Activated CD8-positive, alpha-beta memory T cell treated with anti-CD3 and anti-CD28 coated beads, Interleukin-2, amount 50 U/mL, for 1 hour (primary cell): ENCODE data around the gene CLDN15.

Experiments used
- DNase-seq: peaks from one replicate; pipeline ENCODE4 v3.0.0-alpha.2; 2020; ENCODE audit errors: extremely low read depth

Gene CLDN15

DNA sequence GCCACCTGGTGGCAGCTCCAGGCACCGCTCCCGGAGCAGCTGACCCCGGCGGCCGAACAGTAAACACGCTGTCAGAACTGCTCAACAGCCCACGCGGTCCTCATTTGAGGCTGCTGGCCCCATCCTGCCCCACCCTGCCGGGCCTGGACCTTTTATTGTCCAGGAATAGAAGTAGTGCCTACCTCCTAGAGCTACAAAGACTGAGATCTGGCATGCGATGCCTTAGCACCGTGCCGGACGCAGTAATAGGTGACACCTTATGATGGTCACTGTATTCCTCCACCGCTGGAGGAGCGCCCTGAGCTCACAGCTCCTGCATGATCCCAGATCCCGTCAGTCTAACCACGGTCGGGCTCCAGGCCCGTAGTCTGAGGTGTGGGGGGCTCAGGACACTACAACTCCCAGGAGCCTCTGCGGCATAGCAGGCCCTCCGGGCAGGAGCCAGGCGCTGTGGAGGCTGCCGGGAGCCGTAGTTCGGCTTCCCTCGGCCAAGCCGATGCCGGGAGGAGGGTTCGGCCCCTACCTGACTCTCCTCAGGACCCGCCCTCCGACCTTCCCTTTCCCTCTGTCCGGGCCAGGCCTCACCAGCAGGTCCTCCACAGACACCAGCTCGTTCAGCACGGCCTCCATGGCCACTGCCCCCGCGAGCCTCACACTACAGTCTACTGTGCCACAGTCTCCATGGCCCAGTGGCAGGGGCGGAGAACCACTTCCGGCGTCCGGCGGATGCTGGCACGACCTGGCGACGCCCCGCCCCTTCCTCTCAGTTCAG is 7.0 kb upstream of the CLDN15 start, which contains the start of gene FIS1:
TSS of gene FIS1 (minus strand) at position 707 of the 772 bp plus-strand sequence. CDS start at position 630, 77 bp downstream.
- peak; percentile 76 for DNase-seq

DNA sequence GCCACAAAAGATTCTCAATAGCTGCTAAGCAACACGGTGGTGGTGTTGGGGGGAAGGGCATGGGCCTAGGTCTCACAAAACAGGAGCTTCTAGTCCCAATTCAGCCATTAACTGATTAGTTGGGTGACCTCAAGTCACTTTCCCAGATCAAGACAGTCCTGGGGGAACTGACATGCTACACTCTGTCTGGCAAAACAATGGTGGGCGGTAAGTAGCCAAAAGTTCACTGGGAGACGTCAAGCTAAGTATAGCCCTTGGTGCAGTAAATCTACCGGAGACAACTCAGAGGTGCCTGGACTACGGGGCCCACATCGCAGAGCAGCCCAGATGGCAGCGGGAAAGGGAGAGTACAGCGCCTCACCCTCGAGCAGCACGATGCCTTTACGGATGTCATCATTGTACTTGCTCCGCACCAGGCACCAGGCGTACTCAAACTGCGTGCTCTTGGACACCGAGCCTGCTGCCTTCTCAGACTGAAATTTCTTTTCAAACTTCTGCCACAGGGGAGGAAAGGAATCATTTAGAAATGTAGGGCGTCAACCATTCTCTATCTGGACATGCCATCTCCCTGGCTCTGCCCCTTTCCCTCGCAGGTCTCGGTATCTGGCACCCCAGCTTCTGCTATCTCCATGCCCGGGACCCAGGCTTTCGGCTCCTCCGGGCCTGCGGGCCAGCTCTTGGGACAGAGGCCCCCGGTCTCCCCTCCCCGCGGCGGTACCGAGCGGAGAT is 6.2 kb upstream of the CLDN15 start:
- DNase-seq = no peak

DNA sequence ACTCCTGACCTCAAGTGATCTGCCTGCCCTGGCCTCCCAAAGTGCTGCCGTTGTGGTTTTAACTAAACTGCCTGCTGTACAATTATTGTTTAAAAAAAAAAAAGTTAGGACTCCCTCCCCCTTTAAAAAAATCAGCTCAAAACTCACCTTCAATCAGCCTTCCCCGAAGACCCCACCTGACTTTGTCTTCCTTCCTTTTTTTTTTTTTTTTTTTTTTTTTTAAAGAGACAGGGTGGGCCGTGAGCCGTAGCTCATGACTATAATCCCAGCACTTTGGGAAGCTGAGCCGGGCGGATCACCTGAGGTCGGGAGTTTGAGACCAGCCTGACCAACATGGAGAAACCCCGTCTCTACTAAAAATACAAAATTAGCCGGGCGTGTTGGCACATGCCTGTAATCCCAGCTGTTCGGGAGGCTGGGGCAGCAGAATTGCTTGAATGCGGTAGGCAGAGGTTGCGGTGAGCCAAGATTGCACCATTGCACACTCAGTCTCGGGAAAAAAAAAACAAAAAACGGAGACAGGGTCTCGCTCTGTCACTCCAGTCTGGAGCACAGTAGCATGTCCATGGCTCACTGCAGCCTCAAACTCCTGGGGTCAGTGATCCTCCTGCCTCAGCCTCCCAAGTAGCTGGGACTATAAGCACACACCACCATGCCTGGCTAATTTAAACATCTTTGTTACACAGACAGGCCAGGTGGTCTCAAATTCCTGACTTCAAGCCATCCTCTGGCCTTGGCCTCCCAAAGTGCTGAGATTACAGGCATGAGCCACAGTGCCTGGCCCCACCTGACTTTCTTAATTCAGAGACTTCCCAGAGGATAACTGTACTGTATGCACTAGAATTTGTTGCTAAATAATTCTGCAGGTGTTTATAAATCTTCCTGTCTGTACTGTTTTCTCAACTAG is 4.1 kb upstream of the CLDN15 start:
- DNase-seq = no peak

DNA sequence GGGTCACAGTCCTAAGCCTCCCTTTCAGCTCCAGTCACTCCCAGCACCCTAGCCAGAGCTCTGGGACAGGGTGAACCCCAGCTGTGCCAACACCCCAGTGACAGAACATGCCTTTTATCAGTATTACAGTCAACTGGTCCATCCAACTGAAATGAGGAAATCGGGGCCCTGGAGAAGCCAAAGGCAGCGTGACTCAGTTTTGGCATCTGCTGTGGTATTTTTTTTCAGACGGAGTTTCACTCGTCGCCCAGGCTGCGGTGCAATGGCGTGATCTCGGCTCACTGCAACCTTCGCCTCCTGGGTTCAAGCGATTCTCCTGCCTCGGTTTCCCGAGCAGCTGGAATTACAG is 3.4 kb upstream of the CLDN15 start:
- DNase-seq = no peak

DNA sequence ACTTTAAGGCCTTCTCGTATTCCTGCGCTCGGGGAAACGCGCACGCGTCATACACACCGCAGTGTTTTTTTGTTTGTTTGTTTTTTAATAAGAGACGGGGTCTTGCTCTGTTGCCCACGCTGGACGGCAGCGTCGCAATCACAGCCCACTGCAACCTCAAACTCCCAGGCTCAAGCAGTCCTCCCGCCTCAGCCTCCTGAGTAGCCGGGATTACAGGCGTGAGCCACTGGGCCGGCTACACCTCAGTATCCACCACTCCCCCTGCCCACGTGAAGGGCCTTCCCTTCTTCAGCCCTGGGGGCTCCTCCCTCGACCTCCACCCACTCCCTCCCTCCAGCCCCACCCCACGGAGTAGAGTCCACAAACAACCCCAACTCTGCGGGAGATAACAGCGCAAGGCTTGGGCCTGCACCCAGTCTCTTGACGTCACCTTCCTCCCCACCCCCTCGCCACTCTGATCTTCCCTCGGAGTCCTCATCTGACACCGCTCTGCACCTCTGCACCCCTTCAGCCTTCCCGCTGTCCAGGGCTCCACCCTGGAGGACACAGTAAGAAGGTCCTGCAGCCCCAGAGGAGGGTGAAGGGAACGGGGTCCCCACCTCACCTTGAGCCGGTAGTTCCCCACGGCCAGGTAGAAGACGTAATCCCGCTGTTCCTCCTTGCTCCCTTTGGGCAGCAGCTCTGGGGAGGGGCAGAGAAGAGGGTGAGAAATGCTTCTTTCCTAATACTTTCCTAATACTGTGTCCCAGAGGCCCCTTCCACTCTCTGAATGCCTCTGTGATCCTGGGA is 2.8 kb upstream of the CLDN15 start:
- DNase-seq = no peak

DNA sequence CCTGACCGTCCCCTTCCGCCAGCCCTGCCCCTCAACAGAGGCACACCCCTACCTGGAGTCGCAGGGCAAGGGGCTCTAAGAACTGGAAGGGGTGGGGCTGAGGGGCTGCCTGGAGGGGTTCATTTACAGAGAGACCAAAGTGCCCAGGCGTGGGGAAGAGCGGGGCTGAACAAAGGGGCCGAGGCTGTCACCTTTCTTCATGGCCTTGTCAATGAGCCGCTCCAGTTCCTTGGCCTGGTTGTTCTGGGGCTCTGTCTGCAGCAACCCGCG is 2.3 kb upstream of the CLDN15 start:
- no peak for DNase-seq

DNA sequence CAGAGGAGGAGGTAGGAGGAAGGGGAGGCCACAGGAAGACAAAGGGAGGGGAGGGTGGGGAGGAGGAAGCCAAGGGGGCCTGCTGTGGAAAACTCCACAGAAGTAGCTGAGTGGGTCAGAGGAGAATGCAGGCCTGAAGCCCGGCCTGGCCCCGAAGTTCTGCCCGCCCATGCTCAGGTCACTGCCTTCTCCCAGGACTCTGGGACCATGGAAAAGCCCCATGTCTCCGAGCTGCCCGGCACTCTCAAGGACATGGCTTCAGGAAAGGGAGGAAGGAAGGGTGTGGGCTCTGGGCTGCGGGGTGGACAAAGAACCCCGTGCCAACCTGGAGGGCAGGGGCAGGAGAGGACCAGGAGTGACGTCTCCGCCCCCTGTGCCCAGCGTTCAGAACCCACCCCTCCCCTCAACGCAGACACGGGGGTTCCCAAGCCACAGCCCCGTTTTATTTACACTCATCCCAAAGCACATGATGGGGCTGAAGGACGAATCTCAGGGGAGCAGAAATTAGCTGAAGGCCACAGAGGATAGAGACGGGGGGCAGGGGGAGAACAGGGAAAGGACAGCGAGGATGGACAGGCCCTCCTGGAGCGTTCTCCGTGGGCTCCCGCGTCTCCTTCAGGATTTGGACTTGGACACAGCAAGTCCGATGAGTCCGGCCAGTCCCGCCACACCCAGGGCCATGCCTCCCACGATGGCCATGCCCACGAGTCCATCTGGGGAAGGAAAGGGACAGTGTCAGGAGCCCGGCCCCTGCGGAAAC is 1.8 kb upstream of the CLDN15 start:
- no peak for DNase-seq

DNA sequence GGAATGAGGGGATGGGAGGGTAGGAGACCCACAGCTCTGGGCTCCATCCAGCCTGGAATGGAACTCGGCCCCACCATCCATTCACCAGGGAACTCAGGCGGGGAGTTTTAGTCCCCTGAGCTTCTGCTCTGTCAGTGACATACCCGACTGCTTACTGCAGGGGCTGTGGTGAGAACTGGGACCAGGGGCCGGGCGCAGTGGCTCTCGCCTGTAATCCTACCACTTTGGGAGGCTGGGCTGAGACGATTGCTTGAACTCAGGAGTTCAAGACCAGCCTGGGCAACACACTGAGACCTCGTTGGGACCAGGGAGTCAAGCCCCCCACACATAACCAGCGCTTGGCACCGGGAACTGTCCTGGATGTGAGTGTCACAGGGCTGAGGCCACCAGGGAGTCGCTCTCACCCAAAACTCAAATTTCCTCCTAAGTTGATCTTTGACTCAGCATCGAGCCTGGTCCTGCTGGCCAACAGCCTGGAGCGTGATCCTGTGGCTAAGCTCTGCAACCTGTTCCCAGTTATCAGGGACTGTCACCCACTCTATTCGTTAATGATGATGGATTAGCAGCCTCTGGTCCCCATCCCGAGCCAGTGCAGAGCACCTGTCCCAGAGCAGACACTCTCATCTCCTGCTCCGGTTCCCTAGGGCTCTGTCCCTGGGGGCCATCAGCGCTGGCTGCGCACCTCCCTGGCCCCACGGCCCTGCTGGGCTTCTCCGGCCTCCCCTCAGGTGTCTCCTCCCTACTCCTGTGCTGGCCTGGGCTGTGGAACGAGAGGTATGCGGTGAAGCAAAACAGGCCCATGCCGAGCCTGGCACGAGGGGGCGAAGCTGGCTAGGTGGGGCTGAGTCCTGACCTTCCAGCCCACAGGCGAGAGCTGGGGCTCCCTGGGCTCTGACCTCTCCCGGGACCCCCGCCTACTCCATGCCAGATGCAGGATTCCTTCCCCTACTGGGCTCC is 902 bp upstream of the CLDN15 start:
- DNase-seq = no peak

DNA sequence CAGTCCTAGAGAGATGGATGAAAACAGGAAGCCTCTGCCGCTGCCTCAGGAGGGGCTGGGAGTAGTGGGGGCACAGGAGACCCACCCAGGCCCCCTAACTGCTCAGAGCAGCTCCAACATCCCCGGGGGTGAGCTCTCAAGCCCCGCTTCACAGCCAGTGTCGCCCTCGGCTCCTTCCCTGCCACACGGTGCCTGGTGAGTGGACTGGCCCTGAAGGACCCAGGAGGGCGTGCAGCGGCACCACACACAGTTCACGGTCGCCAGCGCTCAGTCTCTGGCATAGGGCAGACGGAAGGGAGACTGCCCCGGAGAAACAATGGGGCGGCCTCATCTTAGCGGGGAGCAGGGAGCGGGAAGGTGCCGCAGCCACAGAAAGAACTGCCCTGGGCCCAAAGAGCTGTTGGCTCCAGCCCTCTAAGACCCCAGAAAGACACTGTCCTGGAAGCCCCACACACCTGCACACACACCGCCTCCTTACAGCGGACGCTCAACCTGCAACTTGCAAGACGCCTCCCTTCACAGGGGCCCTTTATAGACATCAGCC is 1.2 kb downstream of the CLDN15 start:
- DNase-seq = no peak

DNA sequence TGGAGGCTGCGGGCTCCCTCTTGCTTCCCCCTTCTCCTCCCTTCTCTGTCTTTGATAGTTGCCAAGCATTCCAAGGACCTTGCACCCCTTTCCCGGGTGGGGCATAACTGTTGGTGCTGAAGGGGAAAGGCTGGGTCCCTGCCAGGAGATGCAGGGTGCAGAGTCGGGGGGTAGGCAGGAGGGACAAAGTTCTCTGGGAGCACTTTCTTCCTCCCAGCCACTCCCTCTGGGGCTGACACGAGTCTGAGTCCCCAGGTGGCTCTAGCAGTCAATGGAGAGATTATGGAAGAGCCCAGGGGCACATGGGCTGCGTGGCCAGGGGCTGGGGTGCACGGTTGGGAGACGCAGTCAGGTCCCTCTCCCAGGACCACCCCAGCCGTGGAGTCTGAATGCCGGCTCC is 2.1 kb downstream of the CLDN15 start:
- DNase-seq = no peak

DNA sequence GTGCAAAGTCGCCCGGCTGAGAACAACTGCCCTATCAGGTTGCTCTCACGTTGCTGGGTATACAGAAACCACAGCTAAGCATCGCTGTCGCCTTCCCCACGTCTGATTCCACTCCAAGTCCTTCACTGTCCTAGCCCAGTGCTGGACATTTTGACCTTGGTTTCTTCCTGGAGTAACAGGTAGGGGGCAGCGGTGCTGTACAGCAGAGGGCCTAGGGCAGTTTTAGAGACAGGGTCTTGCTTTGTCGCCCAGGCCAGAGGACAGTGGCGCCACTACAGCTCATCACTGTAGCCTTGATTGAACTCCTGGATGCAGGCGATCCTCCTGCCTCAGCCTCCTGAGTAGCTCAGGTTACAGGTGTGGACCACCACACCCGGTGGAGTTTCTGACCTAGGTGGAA is 2.6 kb downstream of the CLDN15 start:
- no peak for DNase-seq

DNA sequence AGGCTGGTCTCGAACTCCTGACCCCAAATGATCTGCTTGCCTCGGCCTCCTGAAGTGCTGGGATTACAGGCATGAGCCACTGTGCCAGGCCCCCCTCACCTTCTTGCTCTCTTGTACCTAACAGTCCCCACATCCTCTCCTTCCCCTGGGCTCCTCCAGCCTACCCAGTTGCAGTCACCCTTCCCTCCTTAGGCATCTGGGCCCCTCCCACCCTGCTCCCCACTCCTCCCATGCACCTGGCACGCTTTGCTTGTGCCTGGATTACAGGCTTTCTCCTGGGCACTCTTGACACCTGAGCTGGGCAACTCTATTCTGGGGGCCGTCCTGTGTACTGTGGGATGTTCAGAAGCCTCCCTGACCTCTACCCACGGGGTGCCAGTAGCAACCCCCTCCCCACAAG is 3.0 kb downstream of the CLDN15 start:
- no peak for DNase-seq

DNA sequence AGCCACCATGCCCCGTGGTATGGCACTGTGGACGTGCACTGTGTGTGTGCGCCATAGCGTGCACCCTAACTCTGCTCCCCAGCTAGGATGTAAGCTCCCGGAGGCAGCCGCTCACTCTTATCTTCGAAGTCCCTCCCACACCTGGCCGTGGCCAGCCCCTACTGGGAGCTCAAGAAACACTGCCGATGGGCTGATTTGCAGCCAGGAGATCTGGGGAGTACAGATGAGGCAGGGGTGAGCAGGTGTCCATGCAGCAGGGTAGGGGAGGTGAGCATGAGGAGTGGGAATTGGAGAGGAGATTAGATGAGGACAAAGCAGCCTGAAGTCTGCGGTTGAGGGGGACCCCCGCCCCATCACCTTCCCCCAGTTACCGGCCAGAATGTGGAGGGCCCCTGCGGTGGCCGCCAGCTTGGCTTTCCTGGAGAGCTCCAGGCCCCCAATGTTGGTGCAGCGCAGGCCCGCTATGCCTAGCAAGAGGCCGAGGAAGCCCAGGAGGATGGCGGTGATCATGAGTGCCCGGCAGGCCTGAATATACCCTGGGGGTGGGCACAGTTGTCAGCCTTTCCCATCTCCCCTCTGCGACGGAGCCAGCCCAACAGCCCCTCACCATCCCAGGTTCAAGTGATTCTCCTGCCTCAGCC is 3.6 kb downstream of the CLDN15 start:
- no peak for DNase-seq

DNA sequence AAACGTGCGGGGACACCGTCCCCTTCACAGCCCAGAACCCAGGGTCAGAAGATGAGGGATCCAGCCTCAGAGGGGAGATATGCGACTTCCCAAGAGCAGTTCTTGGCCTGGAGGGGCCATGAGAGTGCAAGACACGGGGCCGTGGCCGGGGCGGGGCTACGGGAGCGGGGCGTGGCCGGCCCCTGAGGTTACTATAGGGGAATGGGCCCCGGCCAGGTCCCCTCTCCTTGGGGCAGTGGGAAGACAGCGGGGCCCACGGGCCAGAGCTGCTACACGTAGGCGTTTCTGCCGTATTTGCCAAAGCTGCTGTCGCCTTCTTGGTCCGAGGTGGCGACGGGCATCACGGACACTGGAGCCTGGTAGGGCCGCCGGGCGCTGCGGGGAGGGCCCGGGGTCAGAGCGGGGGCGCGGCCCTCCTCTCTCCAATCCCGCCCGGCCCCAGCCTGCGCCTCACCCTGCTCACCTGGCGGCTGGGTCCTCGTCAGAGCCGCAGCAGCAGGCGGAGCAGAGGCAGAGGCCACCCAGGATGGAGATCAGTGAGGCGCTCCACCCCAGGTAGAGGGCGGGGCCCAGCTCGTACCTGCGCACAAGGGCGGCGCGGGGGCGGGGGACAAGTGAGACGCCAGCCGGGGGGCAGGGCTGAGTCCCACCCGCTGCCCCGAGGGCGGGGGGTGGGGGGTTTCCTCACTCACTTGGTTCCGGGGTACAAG is 5.3 kb downstream of the CLDN15 start:
- no peak for DNase-seq

DNA sequence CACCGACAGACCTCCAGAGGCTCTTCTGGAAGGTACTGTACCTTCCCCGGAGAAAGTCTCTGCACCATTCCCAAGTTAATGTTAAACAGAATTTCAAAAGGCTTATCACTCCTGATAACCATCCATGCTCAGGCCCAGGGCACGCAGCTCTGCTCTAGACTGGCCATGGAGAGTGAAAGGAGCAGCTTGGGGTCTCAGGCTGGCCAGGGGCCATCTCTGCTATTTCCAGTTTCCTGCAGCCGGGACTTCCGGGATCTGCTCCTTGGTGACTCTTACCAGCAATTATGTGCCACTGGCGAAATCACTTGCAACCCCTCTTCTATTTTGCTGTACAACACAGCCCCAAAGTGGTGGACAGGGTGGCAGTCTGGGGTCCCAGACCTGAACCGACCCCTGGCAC is 6.0 kb downstream of the CLDN15 start:
- no peak for DNase-seq

DNA sequence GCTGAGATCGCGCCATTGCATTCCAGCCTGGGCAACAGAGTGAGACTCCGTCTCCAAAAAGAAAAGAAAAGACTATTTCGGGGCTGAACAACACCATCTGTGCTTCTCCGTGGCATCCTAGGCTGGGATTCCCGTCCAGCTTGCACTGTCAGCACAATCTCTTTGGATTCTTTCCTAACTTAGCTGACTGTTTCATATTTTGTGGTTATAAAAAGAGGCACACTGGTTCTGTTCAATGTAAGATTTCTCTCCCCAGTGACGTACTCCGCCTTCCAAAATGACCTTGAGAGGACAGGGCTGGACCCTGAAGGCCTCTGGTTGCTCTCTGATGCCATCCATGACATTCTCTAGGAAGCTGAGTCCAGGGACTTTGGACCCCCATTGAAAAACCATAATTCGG is 10.9 kb downstream of the CLDN15 start:
- no peak for DNase-seq

DNA sequence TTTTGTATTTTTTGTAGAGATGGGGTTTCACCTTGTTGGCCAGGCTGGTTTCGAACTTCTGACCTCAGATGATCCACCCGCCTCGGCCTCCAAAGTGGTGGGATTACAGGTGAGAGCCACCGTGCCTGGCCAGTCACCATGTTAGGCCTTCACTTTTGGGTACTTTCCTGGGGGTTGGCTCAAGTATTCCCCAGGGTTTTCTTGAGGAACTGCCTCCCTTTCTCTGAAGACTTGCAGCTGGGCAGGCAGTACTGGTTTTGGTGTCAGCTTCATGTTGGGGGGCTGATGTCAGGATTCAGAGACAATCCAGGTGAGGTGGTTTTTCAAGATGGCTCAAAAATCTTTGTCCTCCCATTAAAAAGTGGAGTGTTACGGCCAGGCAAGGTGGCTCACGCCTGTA is 12.0 kb downstream of the CLDN15 start:
- DNase-seq = no peak

DNA sequence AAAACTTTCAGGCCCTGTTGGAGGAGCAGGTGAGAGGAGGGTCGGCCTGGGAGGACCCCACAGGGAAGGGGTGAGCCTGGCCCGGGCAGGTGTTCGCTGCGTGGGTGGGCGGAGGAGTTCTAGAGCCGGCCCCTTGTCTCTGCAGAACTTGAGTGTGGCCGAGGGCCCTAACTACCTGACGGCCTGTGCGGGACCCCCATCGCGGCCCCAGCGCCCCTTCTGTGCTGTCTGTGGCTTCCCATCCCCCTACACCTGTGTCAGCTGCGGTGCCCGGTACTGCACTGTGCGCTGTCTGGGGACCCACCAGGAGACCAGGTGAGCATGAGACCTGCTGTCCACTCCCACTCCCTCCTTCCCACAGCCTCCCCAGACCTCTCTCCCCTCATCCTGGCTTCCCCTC is 14.1 kb downstream of the CLDN15 start:
- DNase-seq = no peak
